HG02840 (cell line): ENCODE data around the gene LHX3.
"Not testable (repeated sequence)": the region's sequence is repeated elsewhere in the genome, so short reads cannot be mapped to it uniquely, and the experiment has no call there.

ENCODE experiments used
- ATAC-seq: cut with Tn5 transposase; IDR thresholded peaks from one replicate; pipeline ENCODE4 v1.9.1; 2021; ENCODE audit warnings: mild to moderate bottlenecking, moderate library complexity, moderate number of reproducible peaks; ENCODE audit not compliant: unreplicated experiment, low FRiP score

LHX3 gene

DNA sequence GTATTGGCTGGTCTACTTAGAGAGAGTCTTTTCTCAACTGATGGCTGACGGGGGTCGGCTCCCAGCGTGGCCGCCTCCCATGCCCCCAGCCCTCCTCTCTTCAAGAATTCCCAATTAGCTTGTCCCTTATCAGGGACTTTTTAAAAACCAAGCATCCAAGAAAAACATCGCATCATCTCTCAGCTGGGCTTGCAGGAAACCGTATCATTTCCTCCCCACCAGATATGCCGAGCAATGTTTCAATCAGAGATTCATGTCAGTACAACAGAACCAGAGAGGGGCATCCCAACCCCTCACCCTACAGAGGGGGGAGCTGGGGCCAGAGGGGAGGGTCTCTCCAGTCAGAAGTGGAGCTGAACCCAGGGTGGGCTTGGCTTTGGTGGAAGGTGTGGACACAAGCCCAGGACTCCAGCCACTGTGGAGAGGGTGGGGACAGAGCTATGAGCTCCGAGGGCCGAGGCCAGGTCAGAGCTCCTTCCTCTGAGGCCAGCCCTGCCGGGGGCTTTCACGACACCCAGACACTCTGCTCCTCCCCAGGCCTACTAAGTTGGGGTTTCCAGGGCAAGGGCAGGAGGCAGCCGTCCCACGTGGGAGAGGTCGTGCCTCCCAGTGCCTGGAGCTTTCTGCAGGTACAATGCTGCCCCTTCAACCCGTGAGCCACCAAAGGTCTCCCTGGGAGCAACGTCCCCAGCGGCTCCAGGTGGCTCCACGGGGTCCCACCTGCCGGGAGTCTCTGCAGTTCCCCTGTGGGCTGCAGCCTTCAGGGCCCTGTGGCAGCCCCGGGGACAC lies 47.3 kb downstream of the LHX3 start:
- no peak for ATAC-seq

- ATAC-seq: no peak
These were observed 48.5 kb downstream of the LHX3 start for GRCh38 chr9:136156209-136157120.

DNA sequence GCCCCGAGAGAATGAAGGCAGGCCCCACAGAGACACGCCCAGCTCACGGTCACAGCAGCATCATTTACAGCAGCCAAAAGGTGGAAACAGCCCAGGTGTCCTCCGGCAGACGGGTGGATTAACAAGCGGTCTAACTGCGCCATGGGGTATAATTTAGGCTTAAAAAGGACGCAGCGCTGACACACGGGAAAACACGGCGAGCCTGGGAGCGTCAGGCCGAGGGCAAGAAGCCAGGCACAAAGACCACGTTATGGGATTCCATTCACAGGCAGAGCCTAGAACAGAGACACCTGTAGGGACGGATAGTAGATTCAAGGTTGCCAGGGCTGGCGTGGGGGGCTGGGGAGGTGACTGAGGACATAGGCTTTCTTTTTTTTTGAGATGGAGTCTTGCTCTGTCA lies 49.4 kb downstream of the LHX3 start:
- no peak for ATAC-seq

DNA sequence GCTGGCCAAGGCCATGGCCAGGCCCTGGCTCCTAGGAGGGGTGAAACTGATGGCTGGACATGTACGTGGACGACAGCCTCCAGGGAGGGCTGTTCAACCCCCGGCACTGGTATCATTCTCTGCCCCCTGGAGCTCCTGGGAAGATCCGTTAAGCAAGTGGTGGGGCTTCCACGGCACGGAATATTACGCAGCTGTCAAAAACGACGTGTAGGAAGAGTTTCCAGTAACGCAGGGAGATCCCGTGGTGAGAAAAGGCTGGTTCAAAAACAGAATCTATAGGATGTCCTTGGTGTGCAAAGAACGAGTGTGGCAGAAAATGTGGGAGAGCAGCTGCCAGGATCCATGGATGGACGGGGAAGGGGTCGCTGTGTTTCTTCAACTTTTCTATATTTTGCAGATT lies 50.0 kb downstream of the LHX3 start:
- no peak for ATAC-seq

DNA sequence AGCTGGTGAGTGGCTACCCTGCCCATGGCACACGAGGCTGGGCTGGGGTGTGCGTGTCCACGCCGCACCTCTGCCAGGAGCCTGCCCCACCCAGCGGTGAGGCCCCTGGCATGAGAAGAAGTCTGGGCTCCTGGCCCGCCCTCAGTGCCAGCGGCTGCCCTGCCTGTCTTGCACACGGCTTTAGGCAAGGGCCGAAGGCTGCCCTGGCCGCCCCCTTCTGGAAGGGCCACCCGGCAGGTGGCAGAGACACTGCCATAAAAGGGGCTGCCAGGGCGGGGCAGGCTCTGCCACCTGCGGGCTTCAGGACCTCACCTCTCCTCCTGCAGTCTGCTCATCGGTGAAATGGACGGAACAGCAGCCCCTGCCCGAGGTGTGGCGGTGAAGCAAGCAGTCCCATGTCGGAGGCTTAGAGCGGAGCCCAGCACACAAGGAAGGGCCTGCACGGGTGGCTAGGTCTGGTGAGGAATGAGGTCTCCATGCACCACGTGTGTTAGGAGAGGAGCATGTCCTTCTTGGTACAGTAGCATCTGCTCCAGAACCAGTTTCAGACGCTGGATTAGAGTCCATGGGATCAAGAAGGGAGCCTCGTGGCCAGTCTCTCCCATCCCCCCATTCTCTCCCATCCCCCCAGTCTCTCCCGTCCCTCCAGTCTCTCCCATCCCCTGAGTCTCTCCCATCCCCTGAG lies 51.4 kb downstream of the LHX3 start:
- no peak for ATAC-seq

DNA sequence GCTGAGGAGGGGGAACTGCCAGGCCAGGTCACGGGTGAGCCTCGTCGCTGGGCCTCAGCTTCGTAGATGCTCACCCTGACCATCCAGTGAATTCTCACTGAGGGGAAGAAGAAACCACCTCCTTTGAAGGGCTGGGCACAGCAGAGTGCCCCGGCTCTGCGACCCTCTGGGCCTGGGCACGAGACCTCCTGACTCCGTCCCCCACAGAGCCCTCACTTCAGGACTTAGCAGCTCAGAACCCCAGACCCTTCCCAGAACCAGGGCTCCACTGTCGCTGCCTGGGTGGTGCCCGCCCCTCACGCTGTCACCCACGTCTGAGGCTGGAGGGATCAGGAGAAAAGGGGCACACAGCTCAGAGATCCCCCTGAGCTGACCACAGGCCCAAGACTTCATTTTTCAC lies 52.0 kb downstream of the LHX3 start:
- no peak for ATAC-seq

DNA sequence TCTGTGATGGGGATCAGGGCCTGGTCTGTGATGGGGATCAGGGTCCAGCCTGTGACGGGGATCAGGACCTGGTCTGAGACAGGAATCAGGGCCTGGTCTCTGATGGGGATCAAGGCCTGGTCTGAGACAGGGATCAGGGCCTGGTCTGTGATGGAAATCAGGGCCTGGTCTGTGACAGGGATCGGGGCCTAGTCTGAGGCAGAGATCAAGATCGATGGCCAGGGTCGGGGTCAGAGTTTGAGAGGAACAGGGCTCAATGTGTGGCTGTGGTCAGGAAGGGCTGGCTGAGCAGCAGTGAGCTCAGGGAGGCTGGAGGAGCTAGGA lies 52.4 kb downstream of the LHX3 start:
- ATAC-seq: no peak

- no peak for ATAC-seq
These were observed 52.9 kb downstream of the LHX3 start for GRCh38 chr9:136151848-136152542.

DNA sequence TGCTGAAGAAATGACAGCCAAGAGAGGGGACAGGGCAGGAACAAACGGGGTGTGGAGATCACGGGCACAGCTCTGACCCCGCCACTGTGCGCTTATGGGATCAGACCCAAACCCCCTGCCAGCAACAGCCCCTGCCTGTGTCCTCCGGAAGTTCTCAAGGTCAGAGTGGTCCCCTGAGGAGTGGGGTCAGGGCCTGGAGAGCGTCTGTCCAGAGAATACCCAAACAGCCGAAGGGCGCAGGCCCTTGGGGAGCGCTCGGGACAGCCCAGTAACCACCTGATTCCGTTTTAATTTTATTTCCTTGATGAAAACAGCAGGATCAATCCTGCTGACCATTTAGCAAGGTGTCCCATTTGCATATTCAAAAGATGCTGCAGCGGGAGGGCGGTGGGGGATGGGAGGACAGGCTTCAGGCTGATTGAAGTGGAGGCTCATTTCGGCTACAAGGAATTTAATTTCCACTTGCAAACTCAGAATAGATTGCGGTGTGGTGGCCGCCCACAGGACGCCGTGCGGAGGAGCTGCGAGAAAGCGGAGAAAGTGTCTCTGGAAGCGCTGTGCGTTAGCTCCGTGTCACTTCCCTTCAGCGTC lies 53.6 kb downstream of the LHX3 start:
- no peak for ATAC-seq

DNA sequence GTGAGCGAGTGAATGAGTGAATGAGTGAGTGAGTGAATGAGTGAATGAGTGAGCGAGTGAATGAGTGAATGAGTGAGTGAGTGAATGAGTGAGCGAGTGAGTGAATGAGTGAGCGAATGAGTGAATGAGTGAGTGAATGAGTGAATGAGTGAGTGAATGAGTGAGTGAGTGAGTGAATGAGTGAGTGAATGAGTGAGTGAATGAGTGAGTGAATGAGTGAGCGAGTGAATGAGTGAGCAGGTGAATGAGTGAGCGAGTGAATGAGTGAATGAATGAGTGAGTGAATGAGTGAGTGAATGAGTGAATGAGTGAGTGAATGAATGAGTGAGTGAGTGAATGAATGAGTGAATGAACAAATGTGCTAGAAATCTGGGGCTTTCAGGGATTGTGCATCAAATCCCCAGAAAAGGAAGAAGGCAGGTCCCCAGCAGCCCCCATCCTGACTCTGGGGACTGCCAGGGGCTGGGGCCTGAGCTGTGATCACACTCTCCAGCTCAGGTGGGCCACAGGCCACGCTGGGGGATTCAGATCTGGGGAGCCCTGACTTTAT lies 54.2 kb downstream of the LHX3 start:
- ATAC-seq: not testable (repeated sequence)

GRCh38 chr9:136149853-136150252 lies 55.1 kb downstream of the LHX3 start:
- no peak for ATAC-seq

- no peak for ATAC-seq
These were observed 55.6 kb downstream of the LHX3 start for GRCh38 chr9:136149337-136149736.

GRCh38 chr9:136148766-136149165 lies 56.2 kb downstream of the LHX3 start:
- no peak for ATAC-seq

GRCh38 chr9:136147890-136148714 lies 56.8 kb downstream of the LHX3 start:
- ATAC-seq: no peak

- no peak for ATAC-seq
These were observed 57.7 kb downstream of the LHX3 start for GRCh38 chr9:136147038-136147889.
